GM12878 (cell line): ENCODE results near the gene CCDC178. TPM values are rescaled to one million over a fixed set of nuclear protein-coding genes. Genes with fewer than 3 reads are reported as not detected.

Experiments used
- ATAC-seq: fragments of 200-7000 bp; cut with Tn5 transposase; 3 replicates; pipeline ENCODE4 v1.9.1; 2020; ENCODE audit warnings: mild to moderate bottlenecking, moderate library complexity
- BruUV-seq: library from RNA; stranded (reverse); fragments of 400-500 nt; replicated peaks from 2 replicates; lab custom pipeline; 2021; lab: Mats Ljungman, UMichigan
- CTCF ChIA-PET: fragments of 300-600 bp; sonication (Branson Sonifier 250); formaldehyde crosslinking; extraction: SDS; loops from one replicate; lab custom pipeline; 2021; ENCODE audit warnings: inconsistent platforms; lab: Yijun Ruan, JAX
- POLR2A ChIA-PET: fragments of 350-600 bp; formaldehyde crosslinking; extraction: SDS; loops from one replicate; lab custom pipeline; 2021; ENCODE audit warnings: inconsistent platforms; lab: Charles Lee
- RAD21 ChIA-PET: fragments of 300-600 bp; sonication (Branson Sonifier 250); formaldehyde crosslinking; loops from one replicate; lab custom pipeline; 2023; ENCODE audit warnings: antibody characterized with exemption; ENCODE audit not compliant: unreplicated experiment; lab: Charles Lee
- SMC1A ChIA-PET: fragments of 300-600 bp; sonication (Branson Sonifier 250); formaldehyde crosslinking; loops from one replicate; lab custom pipeline; 2023; ENCODE audit not compliant: unreplicated experiment, uncharacterized antibody; lab: Charles Lee
- DNase-seq: peaks from one replicate; pipeline ENCODE4 v3.0.0-alpha.2; 2011; ENCODE audit warnings: low read depth, low spot score
- FAIRE-seq: peaks from 3 replicates; lab custom pipeline; 2011; peaks lifted over from hg19 to GRCh38; lab: Jason Lieb, UNC
- H2AFZ ChIP-seq: 2 replicates; pipeline ENCODE4 v1.6.0; 2011; ENCODE audit warnings: low read depth, low read length, control low read depth; ENCODE audit not compliant: control insufficient read depth
- H3K27ac ChIP-seq: 2 replicates; pipeline ENCODE4 v1.5.1; 2011; ENCODE audit warnings: control low read depth; ENCODE audit not compliant: control insufficient read depth, insufficient read depth
- H3K27me3 ChIP-seq, 2 experiments: replicated peaks in 1 of 2; 2 replicates each; pipeline versions ENCODE4 v1.6.0 to v1.6.1; 2011; ENCODE audit warnings: low read length in 1 of 2; ENCODE audit not compliant: control insufficient read depth in 2 of 2, insufficient read depth in 2 of 2
- H3K36me3 ChIP-seq, 2 experiments: 2 replicates each; pipeline ENCODE4 v1.5.1; 2011; ENCODE audit warnings: low read length in 1 of 2; ENCODE audit not compliant: control insufficient read depth in 2 of 2, insufficient read depth in 2 of 2
- H3K4me1 ChIP-seq: 2 replicates; pipeline ENCODE4 v1.6.1; 2011; ENCODE audit warnings: mild to moderate bottlenecking, low read length, moderate library complexity, mixed read lengths; ENCODE audit not compliant: control insufficient read depth, insufficient read depth
- H3K4me2 ChIP-seq: 2 replicates; pipeline ENCODE4 v1.6.0; 2011; ENCODE audit warnings: control low read depth; ENCODE audit not compliant: control insufficient read depth, insufficient read depth
- H3K4me3 ChIP-seq: fragments of 200-600 bp; sonication (generic); 2 replicates; pipeline ENCODE4 v1.5.1; 2016
- H3K79me2 ChIP-seq: 2 replicates; pipeline ENCODE4 v1.6.0; 2011; ENCODE audit warnings: low read length; ENCODE audit not compliant: control insufficient read depth, insufficient read depth
- H3K9ac ChIP-seq: 2 replicates; pipeline ENCODE4 v1.8.0; 2011; ENCODE audit warnings: low read length, control low read depth, mixed read lengths; ENCODE audit not compliant: control insufficient read depth, insufficient read depth
- H3K9me3 ChIP-seq: replicated peaks from 3 replicates; pipeline ENCODE4 v1.5.1; 2011; ENCODE audit warnings: mild to moderate bottlenecking, low read length; ENCODE audit not compliant: control insufficient read depth, insufficient read depth
- H4K20me1 ChIP-seq: 2 replicates; pipeline ENCODE4 v1.6.0; 2011; ENCODE audit not compliant: control insufficient read depth, insufficient read depth
- CHD4 ChIP-seq: fragments of 200-600 bp; sonication (generic); IDR thresholded peaks from 2 replicates; pipeline ENCODE4 v1.6.1; 2016; ENCODE audit warnings: mild to moderate bottlenecking
- E2F8 ChIP-seq: fragments of 450-650 bp; IDR thresholded peaks from 2 replicates; pipeline ENCODE4 v1.6.1; 2018; ENCODE audit warnings: mild to moderate bottlenecking, low read depth, moderate library complexity; ENCODE audit not compliant: partially characterized antibody
- ELK1 ChIP-seq: IDR thresholded peaks from 2 replicates; pipeline ENCODE4 v1.6.1; 2012; ENCODE audit warnings: low read depth, low read length, improper control_type of control experiment
- ETV6 ChIP-seq, 2 experiments: fragments of 450-650 bp in 1 of 2; IDR thresholded peaks in 1 of 2; conservative IDR thresholded peaks in 1 of 2; 2 replicates each; pipeline ENCODE4 v1.6.1; 2014; ENCODE audit warnings: antibody characterized with exemption in 1 of 2, borderline replicate concordance in 1 of 2, low read depth in 1 of 2, mild to moderate bottlenecking in 1 of 2, moderate library complexity in 1 of 2
- FOS ChIP-seq: IDR thresholded peaks from 3 replicates; pipeline ENCODE4 v1.6.1; 2011; ENCODE audit warnings: borderline replicate concordance; ENCODE audit not compliant: insufficient read length; ENCODE audit errors: extremely low read depth
- HCFC1 ChIP-seq: fragments of 150-350 bp; IDR thresholded peaks from 2 replicates; pipeline ENCODE4 v1.6.1; 2014; ENCODE audit warnings: low read length
- POLR2AphosphoS5 ChIP-seq: IDR thresholded peaks from 2 replicates; pipeline ENCODE4 v1.6.1; 2011; ENCODE audit warnings: mild to moderate bottlenecking, low read length, inconsistent platforms
- PRDM15 ChIP-seq: fragments of 450-650 bp; formaldehyde crosslinking; IDR thresholded peaks from 2 replicates; pipeline ENCODE4 v1.4.0; 2020; ENCODE audit warnings: mild to moderate bottlenecking, moderate library complexity
- STAT1 ChIP-seq: fragments of 450-650 bp; conservative IDR thresholded peaks from 2 replicates; pipeline ENCODE4 v1.6.1; 2014; ENCODE audit warnings: antibody characterized with exemption, mild to moderate bottlenecking
- STAT3 ChIP-seq: IDR thresholded peaks from 2 replicates; pipeline ENCODE4 v1.6.1; 2011; ENCODE audit warnings: low read depth, low read length, improper control_type of control experiment
- ZBTB11 ChIP-seq: fragments of 450-650 bp; formaldehyde crosslinking; IDR thresholded peaks from 2 replicates; pipeline ENCODE4 v1.5.0; 2022; ENCODE audit warnings: mild to moderate bottlenecking, missing genetic modification characterization
- WGBS: methylation state at CpG from one replicate; pipeline ENCODE4 v1.1.6; 2016; ENCODE audit warnings: low lambda C conversion rate; ENCODE audit not compliant: insufficient replicate concordance, insufficient coverage; ENCODE audit errors: missing lambda C conversion rate; 5-methylcytosine and 5-hydroxymethylcytosine counted together
- in situ Hi-C: fragments of 300-500 bp; cut with MboI; formaldehyde crosslinking; loops from 9 replicates; pipeline ENCODE4 v1.14.3; 2018; ENCODE audit warnings: mixed read lengths
- intact Hi-C: fragments of 100-400 bp; cut with micrococcal nuclease; formaldehyde crosslinking; loops from one replicate; pipeline ENCODE4 v1.14.2; 2022; ENCODE audit not compliant: unreplicated experiment
- polyA plus RNA-seq, 11 experiments: library from polyadenylated mRNA; depleted of rRNA in 4 of 11; unstranded in 6 of 11; stranded (reverse) in 5 of 11; fragments of >200 nt; fragmentation: Nextera tagmentation in 4 of 11; fragmentation: Illumina TruSeq in 1 of 11; extraction: Ambion mirVana in 4 of 11; extraction: Trizol in 1 of 11; gene quantifications; 1 replicate in 1 of 11; 2 replicates in 10 of 11; pipeline versions ENCODE4 v1.2.1 to v1.2.3, GENCODE V29; 2011 to 2016; ENCODE audit warnings: inconsistent platforms in 2 of 11, missing spikeins in 2 of 11, low read depth in 1 of 11
- total RNA-seq, 4 experiments: library from RNA; depleted of rRNA in 3 of 4; stranded (reverse); fragments of >200 nt in 3 of 4; fragmentation: Illumina TruSeq in 1 of 4; extraction: Trizol in 1 of 4; gene quantifications; 2 replicates each; pipeline versions ENCODE4 v1.2.1 to v1.2.3, GENCODE V29; 2013 to 2021

The CCDC178 gene
- total and polyA plus RNA-seq, 10 of the 15 experiments (the other 5 are each of a cell fraction or from before 2014, with no cell fraction given): 0.04 TPM; not detected in 9

GRCh38 chr18:33181016-33181415, 259.5 kb downstream of the CCDC178 start:
- ChIA-PET RAD21 (no interaction called here), POLR2A (no interaction called here), CTCF (no interaction called here), SMC1A (no interaction called here)
- BruUV-seq: no TSS peak
- H3K27ac ChIP-seq: no peak overlapping the region
- 3% methylated on average over 2 of the region's 2 CpGs for WGBS
- no peak overlapping the region for H3K4me3 ChIP-seq
- intact Hi-C loops: no loop called here
- no peaks in the 10 kb centered on the region for H3K9me3 ChIP-seq
- H3K4me2 ChIP-seq: no peak overlapping the region
- H3K4me1 ChIP-seq: no peaks in the 10 kb centered on the region
- in situ Hi-C loops: no loop called here
- no peak overlapping the region for H3K9ac ChIP-seq
- no peaks in the 10 kb centered on the region for H3K36me3 ChIP-seq
- H3K27me3 ChIP-seq: 0 out of 4 replicates have a peak, but pooled peaks cover 0 to 2% of the 10 kb centered on the region in 2 experiments
- H2AFZ ChIP-seq: no peak overlapping the region
- H3K79me2 ChIP-seq: no peaks in the 10 kb centered on the region
- no peaks in the 10 kb centered on the region for H4K20me1 ChIP-seq
- no peak for DNase-seq
- no peak for FAIRE-seq
- no peak for ATAC-seq
- no peak for TF ChIP-seq STAT1
- TF ChIP-seq POLR2AphosphoS5: no peak
- no peak for TF ChIP-seq ZBTB11 (CRISPR knock-in tag)
- TF ChIP-seq ETV6 (conservative IDR thresholded peaks at IDR 0.05 in 1 of 2, IDR thresholded peaks at IDR 0.05 in 1 of 2; ENCODE audit: borderline replicate concordance in 1 of 2, low read depth in 1 of 2): no peak
- TF ChIP-seq CHD4: no peak
- no peak for TF ChIP-seq HCFC1
- no peak for TF ChIP-seq PRDM15 (CRISPR knock-in tag)
- TF ChIP-seq FOS: no peak
- no peak for TF ChIP-seq E2F8
- TF ChIP-seq STAT3: no peak
- TF ChIP-seq ELK1: no peak
